DMS 273 (cell line): ENCODE measurements around the gene MFSD11.
A peak's percentile ranks its signal among the peaks of the same experiment; 100 is the strongest.
"Not testable (repeated sequence)": the region's sequence is repeated elsewhere in the genome, so short reads cannot be mapped to it uniquely, and the experiment has no call there.

Experiments used
- DNase-seq: peaks from one replicate; lab custom pipeline; 2025; ENCODE audit not compliant: unreplicated experiment; lab: John Stamatoyannopoulos, UW

The MFSD11 gene

DNA sequence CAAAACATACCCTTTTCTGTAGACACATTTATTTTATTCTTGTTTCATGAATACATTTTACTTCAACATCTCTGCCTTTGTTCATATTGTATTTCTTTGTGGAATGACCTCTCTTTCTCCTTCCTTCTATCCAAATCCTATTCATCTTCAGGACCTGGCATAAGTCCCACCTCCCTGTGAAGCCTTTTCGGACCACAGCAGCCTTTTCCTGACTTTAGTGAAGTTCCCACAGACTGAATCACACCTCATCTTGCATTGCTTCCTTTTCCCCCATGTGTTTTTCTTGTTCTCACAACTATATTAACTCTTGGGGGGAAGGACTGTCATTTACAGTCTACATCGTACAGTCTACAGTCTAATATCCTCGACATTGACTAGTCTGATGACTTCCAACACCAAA, 58.2 kb downstream of the MFSD11 start:
- no peak for DNase-seq

DNA sequence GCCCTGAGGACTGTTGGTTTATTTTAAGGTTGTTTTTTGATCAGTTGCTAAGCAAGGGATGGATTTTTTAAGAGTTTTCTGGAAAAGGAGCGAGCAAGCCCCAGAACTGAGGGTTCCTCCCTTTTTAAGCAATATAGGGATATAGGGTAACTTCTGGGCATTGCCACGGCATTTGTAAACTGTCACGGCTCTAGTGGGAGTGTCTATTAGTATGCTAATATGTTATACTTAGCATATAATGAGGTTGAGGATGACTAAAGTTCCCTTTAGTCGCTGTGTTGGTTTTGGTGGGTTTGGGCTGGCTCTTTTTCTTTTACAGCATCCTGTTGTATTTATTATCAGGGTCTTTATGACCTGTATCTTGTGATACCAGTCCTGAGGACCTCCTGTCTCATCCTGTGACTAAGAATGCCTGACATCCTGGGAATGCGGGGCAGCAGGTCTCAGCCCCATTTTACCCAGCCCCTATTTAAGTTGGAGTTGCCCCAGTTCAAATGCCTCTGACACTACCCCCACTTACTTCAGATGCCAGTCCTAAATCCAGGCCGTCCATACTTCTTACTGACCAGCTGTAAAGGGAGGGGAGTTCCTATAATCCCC, 59.4 kb downstream of the MFSD11 start:
- no peak for DNase-seq

DNA sequence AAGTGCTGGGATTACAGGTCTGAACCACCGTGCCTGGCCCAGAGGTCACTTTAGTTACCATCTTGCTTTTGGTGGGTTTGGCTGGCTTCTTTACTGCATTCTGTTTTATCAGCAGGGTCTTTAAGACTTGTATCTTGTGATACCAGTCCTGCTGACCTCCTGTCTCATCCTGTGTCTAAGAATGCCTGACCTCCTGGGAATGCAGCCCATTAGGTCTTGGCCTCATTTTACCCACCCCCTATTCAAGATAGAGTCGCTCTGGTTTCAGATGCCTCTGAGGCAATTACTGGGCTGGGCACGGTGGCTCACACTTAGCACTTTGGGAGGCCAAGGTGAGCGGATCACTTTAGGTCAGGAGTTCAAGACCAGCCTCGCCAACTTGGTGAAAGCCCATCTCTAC, 63.8 kb downstream of the MFSD11 start:
- DNase-seq = no peak

DNA sequence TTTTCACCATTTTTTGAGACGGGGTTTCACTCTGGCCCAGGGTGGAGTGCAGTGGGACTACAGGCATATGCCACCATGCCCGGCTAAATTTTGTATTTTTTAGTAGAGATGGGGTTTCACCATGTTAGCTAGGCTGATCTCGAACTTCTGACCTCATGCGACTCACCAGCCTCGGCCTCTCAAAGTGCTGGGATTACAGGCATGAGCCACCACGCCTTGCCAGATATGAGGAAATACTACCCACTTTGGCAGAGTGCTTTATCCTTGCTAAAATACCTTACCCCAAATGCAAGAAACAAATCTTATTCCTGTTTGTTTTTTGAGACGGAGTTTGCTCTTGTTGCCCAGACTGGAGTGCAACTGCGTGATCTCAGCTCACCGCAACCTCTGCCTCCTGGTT, 67.4 kb downstream of the MFSD11 start:
- DNase-seq = no peak

DNA sequence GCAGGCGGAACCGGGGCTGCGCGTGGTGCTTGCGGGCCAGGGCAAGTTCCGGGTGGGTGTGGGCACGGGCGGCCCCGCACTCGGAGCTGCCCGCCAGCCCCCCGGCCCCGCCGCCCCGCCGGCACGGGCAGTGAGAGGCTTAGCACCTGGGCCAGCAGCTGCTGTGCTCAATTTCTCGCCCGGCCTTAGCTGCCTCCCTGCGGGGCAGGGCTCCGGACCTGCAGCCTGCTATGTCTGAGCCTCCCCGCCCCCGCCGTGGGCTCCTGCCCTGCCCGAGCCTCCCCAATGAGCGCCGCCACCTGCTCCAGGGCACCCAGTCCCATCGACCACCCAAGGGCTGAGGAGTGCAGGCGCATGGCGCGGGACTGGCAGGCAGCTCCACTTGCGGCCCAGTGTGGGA, 68.2 kb downstream of the MFSD11 start:
- not testable (repeated sequence) for DNase-seq

DNA sequence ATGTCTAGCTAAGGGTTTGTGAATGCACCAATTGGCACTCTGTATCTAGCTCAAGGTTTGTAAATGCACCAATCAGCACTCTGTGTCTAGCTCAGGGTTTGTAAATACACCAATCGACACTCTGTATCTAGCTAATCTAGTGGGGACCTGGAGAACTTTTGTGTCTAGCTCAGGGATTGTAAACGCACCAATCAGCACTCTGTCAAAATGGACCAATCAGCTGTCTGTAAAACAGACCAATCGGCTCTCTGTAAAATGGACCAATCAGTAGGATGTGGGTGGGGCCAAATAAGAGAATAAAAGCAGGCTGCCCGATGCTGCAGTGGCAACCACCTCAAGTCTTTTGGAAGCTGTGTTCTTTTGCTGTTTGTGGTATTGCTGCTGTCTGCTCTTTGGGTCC, 68.8 kb downstream of the MFSD11 start:
- DNase-seq = not testable (repeated sequence)

DNA sequence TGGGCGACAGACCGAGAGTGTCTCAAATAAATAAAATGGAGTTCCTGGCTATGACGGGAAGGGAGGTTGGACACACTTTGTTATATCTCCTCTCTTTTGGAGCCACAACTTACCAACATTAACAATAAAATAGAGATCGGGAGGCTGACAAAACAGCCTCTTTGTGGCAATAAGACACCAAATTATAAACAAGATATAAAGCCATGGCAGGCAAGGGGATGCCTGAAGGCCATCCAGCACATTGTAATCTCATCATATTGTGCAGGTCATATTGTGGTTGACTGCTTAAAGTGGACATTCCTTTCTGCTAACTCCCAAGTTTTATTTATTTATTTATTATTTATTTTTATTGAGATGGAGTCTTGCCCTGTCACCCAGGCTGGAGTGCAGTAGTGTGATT, 70.4 kb downstream of the MFSD11 start:
- DNase-seq = no peak

DNA sequence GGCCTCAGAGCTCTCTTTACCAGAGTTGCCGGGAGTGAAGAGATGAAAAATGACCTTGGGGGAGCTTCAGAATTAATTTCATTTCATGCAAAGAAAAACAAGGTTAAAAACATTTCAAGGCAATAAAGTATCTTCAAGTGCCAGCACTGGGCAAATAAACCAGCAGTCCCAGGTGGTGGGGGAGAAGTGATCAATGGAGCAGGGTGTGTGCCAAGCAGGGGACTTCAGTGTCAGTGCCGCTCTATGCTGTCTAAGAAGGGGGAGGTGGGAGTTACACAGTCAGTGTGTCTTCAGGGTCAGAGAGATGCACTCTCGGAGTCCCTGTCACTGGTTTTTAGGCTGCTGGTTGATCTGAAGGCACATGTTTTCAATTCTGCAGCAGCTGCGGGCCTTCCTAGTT, 73.0 kb downstream of the MFSD11 start:
- no peak for DNase-seq

DNA sequence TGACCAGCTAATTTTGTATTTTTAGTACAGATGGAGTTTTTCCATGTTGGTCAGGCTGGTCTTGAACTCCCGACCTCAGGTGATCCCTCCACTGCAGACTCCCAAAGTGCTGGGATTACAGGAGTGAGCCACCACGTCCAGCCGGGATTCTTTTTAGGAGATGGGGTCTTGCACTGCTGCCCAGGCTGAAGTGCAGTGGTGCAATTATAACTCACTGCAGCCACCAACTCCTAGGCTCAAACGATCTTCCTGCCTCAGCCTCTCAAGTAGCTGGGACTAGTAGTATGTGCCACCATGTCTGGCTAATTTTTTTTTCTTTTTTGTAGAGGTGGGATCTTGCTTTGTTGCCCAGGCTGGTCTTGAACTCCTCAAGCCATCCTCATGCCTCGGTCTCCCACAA, 73.9 kb downstream of the MFSD11 start:
- DNase-seq = no peak

DNA sequence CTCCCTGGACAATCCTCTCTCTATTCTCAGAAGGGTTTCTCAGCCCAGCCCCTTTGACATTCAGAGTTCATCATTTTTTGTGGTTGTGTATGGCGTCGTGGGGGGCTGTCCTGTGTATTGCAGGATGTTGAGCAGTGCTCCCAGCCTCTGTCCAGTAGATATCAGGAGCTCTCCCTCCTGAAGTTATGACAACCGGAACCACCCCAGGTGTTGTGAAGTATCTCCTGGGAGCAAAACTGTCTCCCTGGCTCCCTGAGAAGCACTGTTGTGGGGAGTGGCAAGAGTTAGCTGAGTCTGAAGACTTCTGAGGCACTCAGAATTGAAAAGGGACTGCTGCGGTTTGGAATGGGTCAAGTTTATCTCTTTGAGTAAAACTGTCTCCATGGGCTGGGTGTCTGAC, 74.3 kb downstream of the MFSD11 start:
- DNase-seq = no peak

DNA sequence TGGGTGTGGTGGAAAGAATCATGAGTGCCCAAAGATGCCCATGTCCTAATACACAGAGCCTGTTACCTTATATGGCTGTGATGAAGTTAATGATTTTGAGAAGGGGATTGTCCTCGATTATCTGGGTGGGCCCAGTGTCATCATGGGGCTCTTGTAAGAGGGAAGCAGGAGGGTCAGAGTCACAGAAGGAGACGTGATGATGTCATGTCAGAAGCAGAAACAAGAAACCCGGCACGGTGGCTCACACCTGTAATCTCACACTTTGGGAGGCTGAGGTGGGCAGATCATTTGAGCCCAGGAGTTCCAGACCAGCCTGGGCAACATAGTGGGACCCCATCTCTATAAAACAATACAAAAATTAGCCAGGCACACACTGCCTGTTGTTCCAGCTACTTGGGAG, 75.0 kb downstream of the MFSD11 start:
- no peak for DNase-seq

DNA sequence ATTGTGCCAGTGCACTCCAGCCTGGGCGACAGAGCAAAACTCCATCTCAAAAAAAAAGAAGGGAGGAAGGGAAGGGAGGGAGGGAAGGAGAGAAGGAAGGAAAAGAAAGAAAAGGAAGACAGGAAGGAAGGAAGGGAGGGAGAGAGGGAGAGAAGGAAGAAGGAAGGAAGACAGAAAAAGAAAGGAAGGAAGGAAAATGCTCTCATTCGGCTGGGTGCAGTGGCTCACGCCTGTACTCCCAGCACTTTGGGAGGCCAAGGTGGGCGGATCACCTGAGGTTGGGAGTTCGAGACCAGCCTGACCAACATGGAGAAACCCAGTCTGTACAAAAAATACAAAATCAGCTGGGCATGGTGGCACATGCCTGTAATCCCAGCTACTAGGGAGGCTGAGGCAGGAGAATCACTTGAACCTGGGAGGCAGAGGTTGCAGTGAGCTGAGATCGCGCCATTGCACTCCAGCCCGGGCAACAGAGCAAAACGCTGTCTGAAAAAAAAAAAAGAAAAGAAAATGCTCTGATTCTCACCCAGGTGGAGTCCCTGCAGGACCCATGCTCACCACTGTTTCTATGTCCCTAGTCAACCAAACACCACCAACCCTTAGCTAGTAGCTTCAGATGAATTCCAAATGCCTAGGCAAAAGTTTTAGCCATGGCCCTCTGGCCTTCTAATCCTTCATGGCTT, 78.1 kb downstream of the MFSD11 start:
- not testable (repeated sequence) for DNase-seq

DNA sequence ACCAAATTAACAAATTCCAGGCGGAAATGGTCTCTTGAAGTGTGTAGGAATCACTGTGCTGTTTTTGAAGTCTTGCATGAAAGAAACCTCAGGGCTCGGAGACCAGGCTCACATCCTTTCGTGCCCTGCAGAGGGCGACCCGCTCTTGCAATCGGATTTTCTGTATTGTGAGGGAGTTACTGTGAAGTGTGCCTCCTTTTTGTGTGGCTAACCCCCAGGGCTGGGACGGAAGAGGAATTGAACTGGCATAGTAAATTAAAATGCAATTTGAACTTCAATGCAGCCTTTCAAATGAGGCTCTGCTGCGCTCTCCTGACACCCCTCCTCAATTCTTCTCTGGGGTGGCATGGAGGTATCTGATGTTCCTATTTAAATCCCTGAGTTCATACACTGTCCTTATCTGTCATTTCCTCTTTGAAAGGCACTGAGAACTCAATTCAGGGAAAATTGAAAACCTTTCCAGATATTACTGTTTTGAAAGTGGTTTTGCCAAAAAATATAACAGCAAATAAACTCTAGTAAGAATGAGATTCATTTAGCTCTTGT, 78.7 kb downstream of the MFSD11 start:
- peak; percentile 84 for DNase-seq

DNA sequence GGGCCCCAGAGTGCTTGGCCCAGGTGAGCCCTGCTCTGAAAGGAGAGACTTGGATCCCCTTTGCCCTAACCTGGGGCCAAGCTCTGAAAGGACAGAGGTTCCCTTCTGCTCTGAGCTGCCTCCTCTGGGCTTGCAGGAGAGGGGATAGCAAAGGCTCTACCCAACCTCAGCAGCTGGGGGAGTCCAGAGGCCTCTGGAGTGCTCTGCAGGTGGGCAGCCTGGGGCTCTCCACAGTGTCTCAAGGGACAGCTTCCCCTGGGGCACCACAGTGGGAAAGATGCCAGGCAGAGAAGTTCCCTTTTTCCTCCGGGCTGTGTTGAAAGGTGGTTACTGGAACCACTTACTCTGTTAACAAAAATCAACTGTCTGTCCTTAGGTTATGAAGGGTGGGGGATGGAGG, 82.1 kb downstream of the MFSD11 start:
- peak; percentile 63 for DNase-seq

DNA sequence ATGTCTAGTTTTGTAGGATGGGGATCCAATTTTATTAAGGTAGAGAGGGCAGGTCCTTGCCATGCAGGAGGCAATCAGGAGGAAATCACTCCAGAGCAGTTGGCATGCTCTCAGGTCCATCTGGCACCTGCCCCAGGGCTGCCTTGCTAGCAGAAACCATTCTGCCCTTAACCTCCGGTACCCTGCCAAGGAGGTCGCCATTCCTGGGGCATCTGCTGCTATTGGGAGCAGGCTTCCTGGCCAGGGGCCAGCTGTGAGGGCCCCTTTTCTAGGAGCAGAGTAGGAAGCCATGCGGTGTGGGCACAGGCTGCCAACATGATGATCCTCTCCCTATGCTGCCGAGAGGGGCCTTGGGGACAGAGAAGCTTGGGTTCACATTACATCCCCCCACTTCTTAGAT, 82.6 kb downstream of the MFSD11 start:
- peak; percentile 96 for DNase-seq

DNA sequence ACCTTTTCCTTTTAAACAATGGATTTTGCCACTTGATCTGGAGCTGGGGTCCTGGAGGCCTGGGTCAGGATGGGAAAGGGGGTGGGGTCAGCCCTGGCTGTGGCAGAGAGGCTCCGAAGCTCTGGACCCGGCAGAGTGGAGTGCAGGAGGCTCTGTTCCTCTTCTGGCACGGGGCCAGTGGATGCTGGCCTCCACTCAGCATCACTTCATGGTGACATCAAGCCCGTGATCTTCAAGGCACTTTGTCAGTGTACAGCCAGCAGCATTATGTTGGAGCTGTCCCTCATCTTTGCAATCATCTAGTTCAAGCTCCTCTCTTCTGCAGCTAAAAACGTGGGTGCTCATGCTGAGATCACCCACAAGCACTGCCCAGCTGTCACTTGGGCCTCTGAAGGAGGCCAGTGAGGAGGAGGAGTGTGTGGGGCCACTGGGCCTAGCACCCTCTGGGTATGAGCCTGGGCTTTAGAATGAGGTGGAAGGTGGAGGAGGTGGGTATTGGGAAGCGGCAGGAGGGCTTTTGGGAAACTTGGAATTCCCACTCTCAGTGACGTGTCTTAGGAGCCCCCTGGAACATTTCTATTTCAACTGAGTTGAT, 84.4 kb downstream of the MFSD11 start:
- peak; percentile 21 for DNase-seq

DNA sequence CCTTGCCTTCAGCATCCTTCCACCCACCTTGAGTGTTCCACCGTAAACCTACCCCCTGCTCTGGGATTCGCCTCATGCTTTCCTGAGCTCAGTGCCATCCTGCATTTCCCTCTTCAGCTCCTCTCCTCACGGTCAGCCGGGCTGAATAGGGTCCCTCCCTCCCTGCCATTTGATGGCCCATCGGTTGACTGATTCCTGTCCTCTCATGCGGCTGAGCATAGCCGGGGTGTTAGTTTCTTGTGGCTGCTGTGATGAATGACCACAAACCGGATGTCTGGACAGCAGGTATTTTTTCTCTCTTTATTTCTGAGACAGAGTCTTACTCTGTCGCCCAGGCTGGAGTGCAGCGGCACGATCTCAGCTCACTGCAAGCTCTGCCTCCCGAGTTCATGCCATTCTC, 86.2 kb downstream of the MFSD11 start:
- DNase-seq = no peak

DNA sequence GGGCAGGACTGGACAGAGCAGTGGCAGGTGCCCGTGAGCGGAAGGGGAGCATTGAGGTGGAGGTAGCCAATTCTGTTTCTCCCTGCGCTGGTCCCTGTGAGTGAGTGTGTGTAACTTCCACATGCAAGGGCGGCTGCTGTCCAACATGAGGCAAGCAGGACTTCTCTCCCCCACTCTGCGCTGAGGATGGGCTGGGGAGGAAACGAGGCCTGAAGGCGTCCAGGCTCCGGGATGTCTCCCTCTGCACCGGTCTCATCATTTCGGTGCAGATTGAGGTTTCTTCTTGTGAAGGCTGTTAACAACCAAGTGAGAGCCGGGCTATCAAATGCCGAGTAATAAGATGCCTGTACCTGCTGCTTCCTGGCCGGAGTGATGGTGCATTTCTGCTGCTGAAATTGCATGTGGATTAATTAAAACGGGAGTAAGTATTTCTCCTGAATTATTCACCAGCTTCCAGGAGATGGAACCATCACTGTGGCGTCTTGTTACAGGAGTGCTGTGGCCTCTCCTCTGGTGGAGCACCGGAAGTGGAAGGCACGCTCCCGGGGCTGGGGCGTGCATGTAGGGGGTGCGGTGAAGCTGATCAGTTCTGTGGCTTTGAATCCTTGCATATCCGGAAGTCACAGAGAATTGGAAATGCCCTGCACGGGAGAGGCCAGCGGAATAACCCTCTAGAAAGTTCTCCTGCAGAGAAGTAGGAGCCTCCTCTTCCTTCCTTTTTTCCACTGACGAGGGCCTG, 88.6 kb downstream of the MFSD11 start:
- DNase-seq = no peak

DNA sequence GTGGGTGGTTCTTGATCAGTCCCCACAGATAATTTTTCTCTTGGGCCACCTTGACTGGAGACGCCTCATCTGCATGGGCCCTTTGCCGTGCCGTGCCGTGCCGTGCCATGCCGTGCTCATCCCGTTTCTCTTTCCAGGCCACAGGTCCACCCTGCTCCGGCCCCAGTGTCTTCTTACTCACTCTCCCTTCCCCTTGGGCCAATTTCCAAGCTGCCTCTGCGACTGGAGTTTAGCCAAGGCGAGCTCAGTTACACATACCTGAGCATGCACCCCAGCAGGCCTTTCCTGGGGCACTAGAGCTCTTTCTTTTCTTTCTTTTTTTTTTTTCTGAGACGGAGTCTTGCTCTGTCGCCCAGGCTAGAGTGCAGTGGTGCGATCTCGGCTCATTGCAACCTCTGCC, 89.8 kb downstream of the MFSD11 start:
- DNase-seq = no peak
